A549 (cell line): Measurements from ENCODE around the gene HEYL. TPM values are rescaled to one million over a fixed set of nuclear protein-coding genes. Genes with fewer than 3 reads are reported as not detected.

Experiments used
- ATAC-seq, 2 experiments: fragments of 200-7000 bp in 1 of 2; fragments of >200 bp in 1 of 2; cut with Nextera tagmentation in 1 of 2; cut with Tn5 transposase in 1 of 2; 3 replicates each; pipeline versions ENCODE4 v1.8.0 to v1.9.1; 2018 to 2020; ENCODE audit warnings: mild to moderate bottlenecking in 1 of 2, moderate library complexity in 1 of 2
- CTCF ChIA-PET: fragments of 300-600 bp; sonication (Branson Sonifier 250); formaldehyde crosslinking; extraction: SDS; loops from one replicate; lab custom pipeline; 2021; ENCODE audit warnings: antibody characterized with exemption, inconsistent platforms; lab: Yijun Ruan, JAX
- POLR2A ChIA-PET: fragments of 350-600 bp; formaldehyde crosslinking; extraction: SDS; loops from one replicate; lab custom pipeline; 2021; ENCODE audit warnings: antibody characterized with exemption, inconsistent platforms; lab: Yijun Ruan, JAX
- DNase-seq, 2 experiments: peaks; one replicate each; pipeline versions ENCODE4 v3.0.0 to v3.0.0-alpha.2; 2011 to 2016; ENCODE audit warnings: low read depth in 1 of 2, low spot score in 1 of 2
- FAIRE-seq: peaks from 2 replicates; lab custom pipeline; 2011; peaks lifted over from hg19 to GRCh38; lab: Jason Lieb, UNC
- H3K27ac ChIP-seq, 2 experiments: fragments of >200 bp; sonication (Bioruptor Twin); formaldehyde crosslinking; 3 replicates each; pipeline ENCODE4 v1.5.1; 2016 to 2017
- H3K4me1 ChIP-seq: fragments of >200 bp; sonication (Bioruptor Twin); formaldehyde crosslinking; 3 replicates; pipeline ENCODE4 v1.6.1; 2016
- H3K4me2 ChIP-seq: fragments of >200 bp; sonication (Bioruptor Twin); formaldehyde crosslinking; 3 replicates; pipeline ENCODE4 v1.6.1; 2016
- H3K4me3 ChIP-seq: fragments of >200 bp; sonication (Bioruptor Twin); formaldehyde crosslinking; 3 replicates; pipeline ENCODE4 v1.5.1; 2016
- H3K9me3 ChIP-seq: fragments of >200 bp; sonication (Bioruptor Twin); formaldehyde crosslinking; 3 replicates; pipeline ENCODE4 v1.6.1; 2016
- ATOH8 ChIP-seq: fragments of 250-450 bp; sonication (Bioruptor Pico); IDR thresholded peaks from 2 replicates; pipeline ENCODE4 v1.5.0; 2020; ENCODE audit warnings: low read depth, mild to moderate bottlenecking, moderate library complexity
- BHLHE40 ChIP-seq: IDR thresholded peaks from 2 replicates; pipeline ENCODE4 v1.6.1; 2012; ENCODE audit warnings: low read depth, low read length, inconsistent platforms
- CHD2 ChIP-seq: fragments of 150-350 bp; IDR thresholded peaks from 2 replicates; pipeline ENCODE4 v1.6.1; 2014; ENCODE audit warnings: low read length; ENCODE audit not compliant: partially characterized antibody
- CTCF ChIP-seq: fragments of >200 bp; sonication (Bioruptor Twin); formaldehyde crosslinking; IDR thresholded peaks from 3 replicates; pipeline ENCODE4 v1.5.1; 2016
- E2F6 ChIP-seq: IDR thresholded peaks from 2 replicates; pipeline ENCODE4 v1.6.1; 2012; ENCODE audit warnings: low read depth, borderline replicate concordance
- EHMT2 ChIP-seq: fragments of 200-600 bp; sonication (generic); IDR thresholded peaks from 2 replicates; pipeline ENCODE4 v1.6.1; 2016; ENCODE audit warnings: antibody characterized with exemption, low read depth, mild to moderate bottlenecking, moderate library complexity
- EP300 ChIP-seq, 2 experiments: fragments of >200 bp; sonication (Bioruptor Twin); formaldehyde crosslinking; IDR thresholded peaks; 2 replicates in 1 of 2; 3 replicates in 1 of 2; pipeline ENCODE4 v1.6.1; 2016 to 2017
- FOSB ChIP-seq: fragments of 250-450 bp; sonication (Bioruptor Pico); IDR thresholded peaks from 2 replicates; pipeline ENCODE4 v1.5.0; 2020; ENCODE audit warnings: mild to moderate bottlenecking, moderate library complexity
- FOXS1 ChIP-seq: fragments of 250-450 bp; sonication (Bioruptor Pico); IDR thresholded peaks from 2 replicates; pipeline ENCODE4 v1.5.0; 2020; ENCODE audit warnings: mild to moderate bottlenecking, moderate library complexity
- HOXB5 ChIP-seq: fragments of 250-450 bp; sonication (Bioruptor Pico); IDR thresholded peaks from 2 replicates; pipeline ENCODE4 v1.5.0; 2020; ENCODE audit warnings: mild to moderate bottlenecking, moderate library complexity
- JUN ChIP-seq, 2 experiments: fragments of >200 bp; sonication (Bioruptor Twin); formaldehyde crosslinking; IDR thresholded peaks; 2 replicates in 1 of 2; 3 replicates in 1 of 2; pipeline ENCODE4 v1.6.1; 2016 to 2017
- KDM1A ChIP-seq: fragments of 200-600 bp; sonication (generic); IDR thresholded peaks from 2 replicates; pipeline ENCODE4 v1.6.1; 2016; ENCODE audit warnings: low read depth, mild to moderate bottlenecking
- KDM5A ChIP-seq: fragments of 200-600 bp; sonication (generic); IDR thresholded peaks from 2 replicates; pipeline ENCODE4 v1.6.1; 2016; ENCODE audit warnings: antibody characterized with exemption, mild to moderate bottlenecking
- NR3C1 ChIP-seq: fragments of >200 bp; sonication (Bioruptor Twin); formaldehyde crosslinking; IDR thresholded peaks from 3 replicates; pipeline ENCODE4 v1.6.1; 2017
- PBX3 ChIP-seq: IDR thresholded peaks from 2 replicates; pipeline ENCODE4 v1.6.1; 2012
- RAD21 ChIP-seq, 2 experiments: fragments of >200 bp in 1 of 2; sonication (Bioruptor Twin) in 1 of 2; formaldehyde crosslinking in 1 of 2; IDR thresholded peaks in 1 of 2; conservative IDR thresholded peaks in 1 of 2; 2 replicates in 1 of 2; 3 replicates in 1 of 2; pipeline ENCODE4 v1.6.1; 2012 to 2018; ENCODE audit warnings: inconsistent platforms in 1 of 2
- RFX5 ChIP-seq: fragments of 450-650 bp; IDR thresholded peaks from 2 replicates; pipeline ENCODE4 v1.7.1; 2014; ENCODE audit warnings: antibody characterized with exemption, mild to moderate bottlenecking, moderate library complexity
- SREBF2 ChIP-seq: fragments of 450-650 bp; IDR thresholded peaks from 2 replicates; pipeline ENCODE4 v1.6.1; 2014; ENCODE audit warnings: mild to moderate bottlenecking, moderate library complexity
- TP53 ChIP-seq: fragments of 250-450 bp; sonication (Bioruptor Pico); IDR thresholded peaks from 2 replicates; pipeline ENCODE4 v1.5.0; 2021; ENCODE audit warnings: mild to moderate bottlenecking, moderate library complexity
- USF2 ChIP-seq: fragments of 450-650 bp; IDR thresholded peaks from 2 replicates; pipeline ENCODE4 v1.6.1; 2014; ENCODE audit warnings: antibody characterized with exemption
- ZFP36 ChIP-seq: fragments of 450-650 bp; IDR thresholded peaks from 2 replicates; pipeline ENCODE4 v1.6.1; 2014; ENCODE audit warnings: borderline replicate concordance; ENCODE audit not compliant: partially characterized antibody
- WGBS: methylation state at CpG from one replicate; pipeline ENCODE4 v1.1.6; 2017; ENCODE audit errors: missing lambda C conversion rate; 5-methylcytosine and 5-hydroxymethylcytosine counted together
- polyA plus RNA-seq, 4 experiments: library from polyadenylated mRNA; depleted of rRNA in 3 of 4; stranded (reverse); fragments of >200 nt; fragmentation: RNase III in 1 of 4; extraction: RNeasy Plus Mini Kit Qiagen cat#74134 plus additional on column Dnase treatment in 1 of 4; gene quantifications; 2 replicates in 3 of 4; 3 replicates in 1 of 4; pipeline ENCODE4 v1.2.3, GENCODE V29; 2011 to 2017

Gene HEYL
- polyA plus RNA-seq, 2 of the 4 experiments (the other 2 are of a cell fraction), result 2.2 to 2.3 TPM

- FAIRE-seq (no peak), DNase-seq (no peak)
- no peak overlapping the region for H3K4me3 ChIP-seq
Observed at GRCh38 chr1:39632682-39633417, 6.6 kb downstream of the HEYL start.

GRCh38 chr1:39632323-39632681, 7.1 kb downstream of the HEYL start:
- CTCF ChIA-PET, result interaction anchor here (0.6 to 1.9 kb wide), 6 partner anchors 9 to 565 kb away, joined by 3 to 4 read pairs (median 3); no protein-coding TSS in a partner anchor
- Histone ChIP-seq H3K4me1 (no peaks in the 10 kb centered on the region), H3K4me2 (no peak overlapping the region), H3K4me3 (no peak overlapping the region)
- ATAC-seq (no peak), FAIRE-seq (no peak)
- no peak for TF ChIP-seq CHD2
- no peak for TF ChIP-seq KDM1A
- no peak for TF ChIP-seq HOXB5 (CRISPR knock-in tag)
- TF ChIP-seq NR3C1, result no peak
- TF ChIP-seq CTCF, result no peak
- no peak for TF ChIP-seq FOXS1 (CRISPR knock-in tag)
- TF ChIP-seq BHLHE40, result no peak
- no peak for TF ChIP-seq ZFP36
- TF ChIP-seq, all 56 proteins: peak for 0
- POLR2A ChIA-PET, result no interaction called here
- DNase-seq, result no peak
- no peak overlapping the region for H3K27ac ChIP-seq
- no peaks in the 10 kb centered on the region for H3K9me3 ChIP-seq
- WGBS, result 73% methylated on average over 3 of the region's 5 CpGs

More at GRCh38 chr1:39632682-39633417, 6.6 kb downstream of the HEYL start:
- POLR2A ChIA-PET, result no interaction called here
- 93% methylated on average over 25 of the region's 61 CpGs for WGBS
- Histone ChIP-seq H3K4me1 (no peaks in the 10 kb centered on the region), H3K27ac (no peak overlapping the region), H3K9me3 (no peaks in the 10 kb centered on the region), H3K4me2 (no peak overlapping the region)
- ATAC-seq, result no peak
- CTCF ChIA-PET, result interaction anchor here (0.6 to 3.6 kb wide), 7 partner anchors 10 to 566 kb away, joined by 3 to 12 read pairs (median 3); no protein-coding TSS in a partner anchor
- TF ChIP-seq HOXB5 (CRISPR knock-in tag) (no peak), EP300 (IDR thresholded peaks at IDR 0.05) (no peak), PBX3 (no peak), EHMT2 (no peak), CTCF (no peak), RAD21 (conservative IDR thresholded peaks at IDR 0.05 in 1 of 2, IDR thresholded peaks at IDR 0.05 in 1 of 2) (no peak), USF2 (no peak), TP53 (no peak), KDM5A (no peak), FOSB (CRISPR knock-in tag) (no peak), RFX5 (no peak), ATOH8 (no peak), SREBF2 (no peak), E2F6 (no peak), JUN (IDR thresholded peaks at IDR 0.05) (no peak)
